ENCODE measurements around the gene FOXN1.

DNA sequence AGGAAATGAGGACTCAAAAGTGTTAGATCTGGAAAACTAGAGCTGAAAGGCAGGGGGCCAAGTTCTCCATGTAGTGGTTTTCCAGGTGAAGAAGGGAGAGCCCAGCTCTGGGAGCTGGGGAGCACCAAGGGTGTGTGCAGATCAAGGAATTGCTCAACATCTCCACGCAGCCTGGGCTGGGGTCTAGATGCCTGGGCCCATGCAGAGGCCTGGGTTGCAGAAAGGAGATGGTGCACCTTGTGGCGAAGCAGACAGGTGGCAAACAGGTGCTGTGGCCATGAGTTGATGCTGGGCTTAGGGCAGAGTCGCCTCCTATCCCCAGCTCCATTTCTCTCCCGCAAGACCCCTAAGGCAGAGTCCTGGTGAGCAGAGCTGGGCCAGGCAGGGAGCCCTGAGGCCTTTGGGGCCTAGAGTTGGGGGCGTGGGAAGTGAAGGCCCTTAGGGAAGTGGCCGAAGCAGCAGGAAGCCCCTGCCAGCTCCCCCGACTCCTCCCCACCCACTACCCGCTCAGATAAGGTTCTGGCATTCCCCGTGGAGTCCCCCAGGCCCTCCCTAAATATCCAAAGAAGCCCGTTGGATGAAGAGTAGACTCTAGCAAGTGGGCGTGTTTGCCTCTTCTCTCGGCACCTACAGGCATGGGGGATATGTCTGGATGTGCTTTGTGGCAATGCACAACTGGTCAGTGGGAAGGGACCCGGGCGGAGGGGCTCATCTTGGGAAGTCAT is 777 bp downstream of the FOXN1 start:
- TF ChIP-seq, protein P1, sequence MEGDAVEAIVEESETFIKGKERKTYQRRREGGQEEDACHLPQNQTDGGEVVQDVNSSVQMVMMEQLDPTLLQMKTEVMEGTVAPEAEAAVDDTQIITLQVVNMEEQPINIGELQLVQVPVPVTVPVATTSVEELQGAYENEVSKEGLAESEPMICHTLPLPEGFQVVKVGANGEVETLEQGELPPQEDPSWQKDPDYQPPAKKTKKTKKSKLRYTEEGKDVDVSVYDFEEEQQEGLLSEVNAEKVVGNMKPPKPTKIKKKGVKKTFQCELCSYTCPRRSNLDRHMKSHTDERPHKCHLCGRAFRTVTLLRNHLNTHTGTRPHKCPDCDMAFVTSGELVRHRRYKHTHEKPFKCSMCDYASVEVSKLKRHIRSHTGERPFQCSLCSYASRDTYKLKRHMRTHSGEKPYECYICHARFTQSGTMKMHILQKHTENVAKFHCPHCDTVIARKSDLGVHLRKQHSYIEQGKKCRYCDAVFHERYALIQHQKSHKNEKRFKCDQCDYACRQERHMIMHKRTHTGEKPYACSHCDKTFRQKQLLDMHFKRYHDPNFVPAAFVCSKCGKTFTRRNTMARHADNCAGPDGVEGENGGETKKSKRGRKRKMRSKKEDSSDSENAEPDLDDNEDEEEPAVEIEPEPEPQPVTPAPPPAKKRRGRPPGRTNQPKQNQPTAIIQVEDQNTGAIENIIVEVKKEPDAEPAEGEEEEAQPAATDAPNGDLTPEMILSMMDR (conservative IDR thresholded peaks at IDR 0.05; ENCODE audit: low read depth, low read length) = no peak
- TF ChIP-seq EZH2 (IDR thresholded peaks at IDR 0.05; ENCODE audit: low read length, unreplicated experiment) = no peak
- no peak for TF ChIP-seq EZH2phosphoT487 (IDR thresholded peaks at IDR 0.05; ENCODE audit: borderline replicate concordance, low read length)

All from PC-3 (cell line).